HG02970 (cell line): ENCODE results near the gene ARHGEF40.

Experiments
- ATAC-seq: cut with Tn5 transposase; IDR thresholded peaks from one replicate; pipeline ENCODE4 v1.9.1; 2021; ENCODE audit warnings: mild to moderate bottlenecking, moderate library complexity, moderate number of reproducible peaks; ENCODE audit not compliant: unreplicated experiment, low FRiP score

Gene ARHGEF40

GRCh38 chr14:21070083-21070609 lies at the start of gene ARHGEF40:
TSS of gene ARHGEF40 (plus strand) at chr14:21070304. CDS start at chr14:21070397, 93 bp downstream.
- ATAC-seq, result no peak

GRCh38 chr14:21020977-21021545 lies 49.0 kb upstream of the ARHGEF40 start:
- no peak for ATAC-seq

GRCh38 chr14:21022686-21023085 lies 47.4 kb upstream of the ARHGEF40 start:
- ATAC-seq, result no peak

- ATAC-seq, result no peak
Measured at GRCh38 chr14:21023174-21023573, 46.9 kb upstream of the ARHGEF40 start.

GRCh38 chr14:21023817-21024584 lies 46.1 kb upstream of the ARHGEF40 start:
- no peak for ATAC-seq

GRCh38 chr14:21024585-21025370 lies 45.3 kb upstream of the ARHGEF40 start, which contains the start of gene NDRG2:
TSS of gene NDRG2 (minus strand) at chr14:21025061. CDS start at chr14:21023315, 1,746 bp downstream.
- ATAC-seq, result no peak

- no peak for ATAC-seq
Measured at GRCh38 chr14:21025371-21026273, 44.5 kb upstream of the ARHGEF40 start.

- ATAC-seq, result no peak
Measured at GRCh38 chr14:21026274-21026987, 43.7 kb upstream of the ARHGEF40 start.

- ATAC-seq, result no peak
Measured at GRCh38 chr14:21026988-21027315, 43.2 kb upstream of the ARHGEF40 start.

GRCh38 chr14:21029917-21030316 lies 40.2 kb upstream of the ARHGEF40 start, which contains the start of gene TPPP2:
TSS of gene TPPP2 (plus strand) at chr14:21030217. CDS start at chr14:21030582, 365 bp downstream.
- ATAC-seq, result no peak

- ATAC-seq, result no peak
Measured at GRCh38 chr14:21030531-21030930, 39.6 kb upstream of the ARHGEF40 start.

- ATAC-seq, result no peak
Measured at GRCh38 chr14:21032326-21033132, 37.6 kb upstream of the ARHGEF40 start.

GRCh38 chr14:21033133-21033698 lies 36.9 kb upstream of the ARHGEF40 start:
- no peak for ATAC-seq

GRCh38 chr14:21034707-21035106 lies 35.4 kb upstream of the ARHGEF40 start, which contains the start of gene RNASE13:
TSS of gene RNASE13 (minus strand) at chr14:21034807. CDS start at chr14:21034288, 519 bp downstream.
- no peak for ATAC-seq

- no peak for ATAC-seq
Measured at GRCh38 chr14:21036751-21037150, 33.4 kb upstream of the ARHGEF40 start.

- ATAC-seq, result no peak
Measured at GRCh38 chr14:21037156-21037555, 32.9 kb upstream of the ARHGEF40 start.

- ATAC-seq, result no peak
Measured at GRCh38 chr14:21038441-21039422, 31.4 kb upstream of the ARHGEF40 start.
